ENCODE results near the gene LEO1.

Gene LEO1

DNA sequence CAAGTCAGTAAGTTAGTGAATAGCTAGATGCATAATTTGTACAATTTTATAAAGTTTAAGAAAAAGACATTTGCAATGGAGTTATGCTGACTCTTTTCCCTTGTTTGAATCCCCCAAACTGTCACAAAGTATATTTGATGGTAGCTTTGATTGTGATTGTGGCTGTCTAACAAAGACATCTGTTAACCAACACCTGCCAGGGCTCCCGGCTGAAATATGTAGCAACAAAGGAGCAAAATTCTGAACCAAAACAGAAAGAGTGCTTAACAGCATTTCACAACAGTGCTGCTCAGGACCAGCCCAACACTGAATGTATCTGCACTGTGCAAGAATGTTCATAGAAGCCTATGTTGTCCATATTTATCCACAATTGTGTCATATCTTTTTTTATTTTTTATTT, 39.4 kb downstream of the LEO1 start:
- DNase-seq (ENCODE audit: low read depth in 2 of 3, low spot score in 2 of 3) = no peak

DNA sequence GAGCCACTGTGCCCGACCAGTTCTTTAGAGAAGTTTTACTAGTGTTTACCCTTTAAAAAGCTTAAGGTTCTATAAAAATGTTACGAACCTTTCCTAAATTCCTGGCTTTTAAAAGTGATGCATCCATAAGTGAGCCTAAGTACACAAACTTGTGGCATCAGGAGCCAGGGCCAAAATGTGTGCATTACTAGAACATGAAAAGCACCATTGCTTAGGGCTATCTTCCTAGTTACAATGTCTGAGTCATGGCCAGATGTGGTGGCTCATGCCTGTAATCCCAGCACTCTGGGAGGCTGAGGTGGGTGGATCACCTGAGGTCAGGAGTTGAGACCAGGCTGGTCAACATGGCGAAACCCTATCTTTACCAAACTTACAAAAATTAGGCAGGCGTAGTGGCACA, 39.9 kb downstream of the LEO1 start:
- no peak for DNase-seq (ENCODE audit: low read depth in 2 of 3, low spot score in 2 of 3)

DNA sequence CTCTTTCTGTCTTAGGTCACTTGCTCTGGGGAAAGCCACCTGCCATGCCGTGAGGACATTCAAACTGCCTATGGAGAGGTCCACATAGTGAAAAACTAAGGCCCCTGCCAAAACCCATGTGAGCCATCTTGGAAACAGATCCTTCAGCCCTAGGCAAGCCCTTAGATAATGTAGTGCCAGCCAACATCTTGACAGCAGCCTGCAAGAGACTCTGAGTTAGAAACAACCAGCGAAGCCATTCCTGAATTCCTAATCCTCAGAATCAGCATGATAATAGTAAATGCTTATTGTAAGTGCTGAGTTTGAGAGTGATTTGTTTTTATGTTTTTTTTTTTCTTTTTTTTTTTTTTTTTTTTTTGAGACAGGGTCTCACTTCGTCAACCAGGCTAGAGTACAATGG, 40.6 kb downstream of the LEO1 start:
- DNase-seq (ENCODE audit: low read depth in 2 of 3, low spot score in 2 of 3) = no peak

DNA sequence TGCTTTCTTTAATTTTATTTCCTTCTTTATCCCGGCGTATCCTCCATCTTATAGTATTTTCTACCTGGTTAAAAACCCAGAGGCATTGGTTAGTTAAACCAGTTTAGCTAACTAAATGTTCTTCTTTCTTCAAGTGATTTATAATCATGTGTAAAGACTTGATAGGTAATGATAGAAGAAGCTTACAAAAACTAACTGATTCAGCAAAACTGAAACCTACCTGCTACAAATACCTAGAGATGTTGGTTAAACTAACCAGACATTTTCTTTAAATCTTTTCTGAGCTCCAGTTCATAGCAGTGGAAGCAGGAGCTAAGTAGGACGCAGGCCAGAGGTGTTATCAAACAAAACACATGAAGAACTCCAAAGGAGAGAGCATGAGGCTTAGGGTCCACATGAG, 44.8 kb downstream of the LEO1 start:
- no peak for DNase-seq (ENCODE audit: low read depth in 2 of 3, low spot score in 2 of 3)

DNA sequence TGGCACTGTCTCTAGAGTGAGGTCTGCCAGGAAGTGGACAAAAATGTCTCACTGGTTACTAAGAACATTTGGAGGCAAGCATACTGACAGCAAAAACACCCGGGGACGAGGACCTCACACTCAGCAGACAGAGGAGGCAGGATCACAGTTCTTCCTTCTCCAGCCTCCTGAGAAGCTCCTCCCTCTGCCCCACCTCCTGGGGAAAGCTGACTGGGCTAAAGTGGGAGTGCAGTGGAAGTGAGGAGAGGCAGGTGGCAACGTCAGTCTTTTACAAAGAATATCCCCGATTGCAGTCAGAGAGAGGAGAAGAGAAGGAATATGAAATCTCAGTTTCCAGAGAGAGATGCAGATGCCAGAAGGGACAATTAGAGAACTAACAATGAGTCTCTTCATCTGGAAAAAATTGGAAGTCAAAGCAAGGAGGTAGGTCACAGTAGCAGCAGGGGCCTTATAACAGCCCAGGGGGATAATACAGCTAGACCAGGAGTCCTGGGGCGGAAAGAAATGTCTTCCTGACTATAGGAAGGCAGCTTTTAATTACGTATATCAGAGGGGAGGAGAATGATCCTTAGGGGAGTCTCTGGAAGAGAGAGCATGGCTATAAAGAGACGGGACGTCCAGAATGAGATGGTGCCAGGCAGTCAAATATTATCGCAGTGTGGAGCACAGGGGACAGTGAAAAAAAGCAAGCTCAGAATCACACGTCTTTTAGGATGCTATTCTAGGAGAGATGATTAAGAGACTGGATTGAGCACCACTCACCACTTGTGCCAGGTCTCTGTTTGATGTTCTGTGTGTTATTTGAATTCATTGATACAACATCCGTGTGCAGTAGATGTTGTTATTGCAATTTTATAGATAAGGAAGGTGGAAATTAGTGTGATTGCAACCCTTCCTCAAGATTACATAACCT, 47.2 kb downstream of the LEO1 start:
- no peak for DNase-seq (ENCODE audit: low read depth in 2 of 3, low spot score in 2 of 3)

DNA sequence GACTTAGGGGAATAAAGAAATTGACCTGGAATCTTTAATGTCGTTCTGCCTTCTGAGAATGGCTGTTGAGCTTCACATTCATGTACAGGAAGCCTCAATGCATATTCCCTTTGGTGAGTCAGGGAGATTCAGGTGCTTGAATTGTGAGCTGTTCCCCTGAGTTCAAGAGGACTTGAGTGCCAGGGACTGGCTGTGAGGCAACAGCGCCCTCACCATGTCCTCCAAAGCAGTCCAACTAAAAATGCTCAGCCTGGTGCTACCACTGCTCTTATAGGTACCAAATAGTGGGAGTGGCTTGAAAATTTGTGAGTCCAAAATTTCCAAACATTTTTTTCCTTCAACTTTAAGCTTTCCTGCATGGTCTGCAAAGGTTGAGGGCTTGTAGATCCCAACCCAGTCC, 54.1 kb downstream of the LEO1 start:
- no peak for DNase-seq (ENCODE audit: low read depth in 2 of 3, low spot score in 2 of 3)

DNA sequence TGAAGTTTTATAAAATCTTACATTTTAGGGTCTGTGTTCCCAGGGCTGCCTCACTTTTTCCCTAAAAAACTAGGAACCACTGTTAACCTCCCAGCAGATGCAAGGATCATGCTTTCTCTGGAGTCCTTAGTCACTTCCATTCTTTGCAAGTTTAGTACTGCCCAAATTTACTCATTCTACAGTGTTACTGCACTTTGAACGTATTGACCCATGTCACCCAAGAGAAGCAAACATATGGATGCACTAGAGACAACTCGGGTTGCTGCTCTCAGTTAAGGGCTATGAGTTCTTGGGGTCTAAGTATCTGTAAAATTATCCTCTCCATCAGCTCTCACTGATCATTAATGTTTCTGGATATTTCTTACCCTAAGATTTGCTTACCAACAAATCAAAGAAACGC, 59.0 kb downstream of the LEO1 start:
- no peak for DNase-seq (ENCODE audit: low read depth in 2 of 3, low spot score in 2 of 3)

DNA sequence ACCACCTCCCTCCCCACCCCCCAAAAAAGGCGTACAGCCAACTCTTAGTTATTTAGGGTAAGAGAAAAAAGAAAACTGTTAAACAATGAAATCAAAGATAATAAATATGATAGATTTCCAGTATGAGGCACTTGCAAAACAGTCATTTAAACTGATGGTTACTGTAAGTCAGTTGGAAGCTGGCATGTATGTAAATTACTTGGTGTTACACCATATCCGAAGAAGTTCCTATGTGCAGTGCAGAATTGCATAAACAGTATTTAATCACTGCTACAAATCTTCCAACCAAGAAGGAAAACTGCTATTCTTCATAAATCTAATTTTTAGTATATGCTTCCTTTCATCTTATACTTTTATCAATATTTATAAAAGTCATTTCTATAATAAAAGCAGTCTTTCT, 62.0 kb downstream of the LEO1 start:
- no peak for DNase-seq (ENCODE audit: low read depth in 2 of 3, low spot score in 2 of 3)

DNA sequence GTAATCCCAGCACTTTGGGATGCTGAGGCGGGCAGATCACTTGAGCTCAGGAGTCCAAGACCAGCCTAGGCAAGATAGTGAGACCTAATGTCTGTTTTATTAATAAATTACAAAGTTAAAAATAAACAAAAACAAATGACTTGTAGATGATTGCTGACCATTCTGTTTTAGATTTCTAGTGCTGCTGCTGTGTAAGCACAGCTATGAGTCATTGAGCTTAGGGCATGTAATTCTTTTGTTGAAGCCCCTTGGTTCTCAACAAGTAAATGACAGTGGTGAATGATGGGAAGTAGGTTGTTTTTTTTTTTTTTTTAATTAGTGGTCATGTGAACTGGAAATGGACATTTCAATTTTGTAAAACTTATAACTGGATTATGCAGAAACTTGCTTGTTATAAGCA, 63.3 kb downstream of the LEO1 start:
- no peak for DNase-seq (ENCODE audit: low read depth in 2 of 3, low spot score in 2 of 3)

DNA sequence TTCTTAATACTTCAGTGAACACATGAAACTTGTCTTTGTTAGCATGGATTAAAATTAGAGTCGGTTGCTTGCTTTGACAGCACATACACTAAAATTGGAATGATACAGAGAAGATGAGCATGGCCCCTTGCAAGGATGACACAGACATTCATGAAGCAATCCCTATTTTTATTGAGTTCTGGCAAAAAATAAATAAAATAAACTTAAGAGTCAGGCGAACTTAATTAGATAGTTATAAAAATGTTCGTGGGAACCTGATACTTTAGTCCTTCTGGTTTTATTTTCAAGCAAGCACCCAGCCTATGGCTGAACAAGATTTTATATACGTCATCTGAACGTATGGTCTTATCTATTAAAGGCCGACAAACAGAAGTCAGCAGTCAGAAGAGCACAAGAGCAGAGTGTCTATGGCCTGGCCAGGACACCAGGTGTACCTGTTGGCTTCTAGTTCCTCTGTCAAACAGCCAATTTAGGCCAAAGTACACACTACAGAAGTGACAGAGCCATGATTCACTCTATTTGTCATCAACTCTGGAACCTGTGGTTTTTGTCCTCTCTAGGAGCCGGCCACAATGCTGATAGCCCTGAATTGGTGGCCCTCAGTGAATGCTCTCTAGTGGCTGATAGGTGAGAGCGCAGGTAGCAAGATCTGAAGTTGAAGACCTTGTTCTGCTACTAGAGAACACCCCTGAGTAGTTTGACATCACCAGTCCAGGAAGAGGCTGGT, 64.3 kb downstream of the LEO1 start:
- DNase-seq (ENCODE audit: low read depth in 2 of 3, low spot score in 2 of 3) = no peak

DNA sequence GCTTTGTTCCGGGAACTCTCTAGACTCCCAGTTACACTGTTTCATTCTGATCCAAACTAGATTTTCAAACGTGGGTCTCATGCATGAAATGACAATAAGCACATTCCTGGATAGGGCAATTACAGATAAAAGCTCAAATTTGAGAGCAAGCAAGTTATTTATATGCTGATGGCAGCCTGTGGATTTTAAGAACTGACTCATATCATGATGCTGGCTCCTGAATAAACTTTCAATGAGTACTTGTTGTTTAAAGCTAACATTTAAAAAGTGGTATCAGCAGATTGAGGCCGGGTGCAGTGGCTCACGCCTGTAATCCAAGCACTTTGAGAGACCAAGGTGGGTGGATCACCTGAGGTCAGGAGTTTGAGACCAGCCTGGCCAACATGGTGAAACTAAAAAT, 66.6 kb downstream of the LEO1 start:
- no peak for DNase-seq (ENCODE audit: low read depth in 2 of 3, low spot score in 2 of 3)

DNA sequence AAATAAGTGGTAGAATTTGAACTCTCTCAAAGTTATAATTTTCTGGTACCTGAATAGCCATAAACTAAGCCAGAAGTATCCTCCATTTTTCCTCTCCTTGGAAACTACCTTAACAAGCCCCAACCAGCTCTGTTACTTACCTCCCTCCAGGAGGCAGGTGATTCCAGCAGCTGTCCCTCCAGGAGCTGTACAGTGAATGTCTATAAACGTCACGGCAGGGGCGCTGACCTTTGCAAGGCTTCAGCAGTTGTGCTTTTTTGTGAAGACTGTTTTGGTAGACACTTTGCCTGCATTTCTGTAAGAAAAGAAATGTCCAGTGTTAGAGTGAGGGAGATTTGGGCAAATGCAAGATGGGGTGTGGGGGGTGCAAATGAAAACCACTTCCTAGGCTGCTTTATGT, 67.2 kb downstream of the LEO1 start:
- DNase-seq (ENCODE audit: low read depth in 2 of 3, low spot score in 2 of 3) = no peak

DNA sequence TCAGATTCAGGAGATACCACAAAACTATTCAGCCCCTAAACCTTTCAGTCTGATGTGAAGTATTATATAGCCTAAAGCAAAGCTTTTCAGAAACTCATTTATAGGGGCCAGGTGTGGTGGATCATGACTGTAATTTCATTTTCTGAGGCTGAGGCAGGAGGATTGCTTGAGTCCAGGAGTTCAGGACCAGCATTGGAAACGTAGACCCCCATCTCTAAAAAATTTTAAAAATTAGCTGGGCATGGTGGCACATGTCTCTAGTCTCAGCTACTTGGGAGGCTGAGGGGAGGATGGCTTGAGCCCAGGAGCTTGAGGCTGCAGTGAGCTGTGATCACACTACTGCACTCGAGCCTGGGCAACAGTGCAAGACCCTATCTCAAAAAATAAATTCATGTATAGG, 82.1 kb downstream of the LEO1 start:
- DNase-seq (ENCODE audit: low read depth in 2 of 3, low spot score in 2 of 3) = no peak

DNA sequence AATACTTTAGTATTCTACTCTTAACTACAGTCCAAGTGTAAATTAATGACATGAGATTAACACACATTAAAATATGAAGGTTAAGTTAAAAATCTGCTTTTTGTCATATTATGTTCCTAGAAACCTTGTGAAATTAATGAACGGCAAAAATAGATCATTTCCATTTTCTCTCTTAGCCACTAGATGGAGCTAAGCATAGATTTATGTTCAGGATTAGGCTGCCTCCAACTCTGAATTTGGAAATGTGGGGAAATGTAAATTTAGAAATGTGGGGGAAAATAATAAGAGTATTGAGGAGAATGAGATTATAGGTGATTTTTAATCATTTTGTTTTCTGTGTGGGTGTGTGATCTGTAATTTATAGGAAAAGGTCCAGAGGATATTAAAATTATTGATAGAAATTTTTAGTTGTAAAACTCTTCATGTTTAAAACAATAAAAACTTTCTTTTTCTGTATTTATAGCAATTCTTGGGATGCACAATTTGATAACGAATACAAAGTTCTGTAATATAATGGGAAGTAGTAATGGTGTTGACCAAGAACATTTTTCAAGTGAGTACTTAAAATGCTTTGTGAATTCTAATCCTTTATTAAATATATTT, 82.9 kb downstream of the LEO1 start:
- no peak for DNase-seq (ENCODE audit: low read depth in 2 of 3, low spot score in 2 of 3)

Data from activated CD8-positive, alpha-beta memory T cell treated with anti-CD3 and anti-CD28 coated beads for 48 hours (primary cell).